HG03457 (cell line): ENCODE measurements around the gene SDCBP2.

Source experiments
- ATAC-seq: cut with Tn5 transposase; IDR thresholded peaks from one replicate; pipeline ENCODE4 v1.9.1; 2021; ENCODE audit warnings: moderate number of reproducible peaks; ENCODE audit not compliant: unreplicated experiment

SDCBP2 gene

DNA sequence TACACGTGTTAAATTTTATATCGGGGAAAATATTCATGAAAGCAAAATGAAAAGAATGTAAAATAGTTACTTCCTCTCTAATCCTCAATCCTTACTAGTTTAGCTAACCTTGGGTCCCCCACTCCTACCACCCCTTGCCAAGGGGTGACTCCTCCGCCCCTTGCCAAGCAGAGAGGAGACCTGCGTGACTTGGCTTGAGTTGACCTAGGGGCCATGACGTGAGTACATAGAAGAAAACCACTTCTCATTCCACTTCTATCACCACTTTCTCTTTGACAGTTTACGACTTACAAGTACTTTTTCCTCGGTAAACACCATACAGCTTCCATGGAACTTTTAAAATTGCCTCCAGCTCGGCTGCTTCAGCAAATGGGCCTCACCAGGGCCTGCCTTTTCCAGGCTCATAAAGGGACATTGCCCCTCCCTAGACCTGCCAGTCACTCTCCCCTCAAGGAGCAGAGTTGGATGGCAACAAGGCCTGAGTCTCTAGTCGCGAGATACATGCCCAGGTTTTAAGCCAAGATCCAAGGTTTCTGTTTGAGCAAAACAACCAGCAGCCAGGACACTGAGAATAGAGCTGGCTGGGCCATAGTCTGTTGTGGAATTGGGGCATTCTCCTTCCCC lies 29.9 kb downstream of the SDCBP2 start:
- no peak for ATAC-seq

DNA sequence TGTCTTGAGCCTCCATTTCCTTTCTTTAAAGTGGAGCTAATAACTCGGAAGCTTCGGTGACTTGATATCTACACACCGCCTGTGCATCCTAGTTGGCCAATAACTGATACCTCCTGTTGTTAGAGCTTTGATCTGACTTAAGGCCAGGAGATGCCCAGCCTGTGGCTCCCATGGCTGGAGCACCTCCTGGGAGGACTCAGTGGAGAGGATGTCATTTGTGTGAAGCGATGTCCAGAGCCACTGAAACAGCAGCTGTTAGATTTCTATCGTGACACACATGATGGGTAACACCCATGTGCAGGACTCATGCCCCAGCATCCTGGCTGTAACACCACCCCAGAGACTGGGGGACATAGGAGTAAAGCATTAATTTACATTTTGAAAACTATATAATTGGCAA lies 30.8 kb downstream of the SDCBP2 start:
- ATAC-seq = no peak

DNA sequence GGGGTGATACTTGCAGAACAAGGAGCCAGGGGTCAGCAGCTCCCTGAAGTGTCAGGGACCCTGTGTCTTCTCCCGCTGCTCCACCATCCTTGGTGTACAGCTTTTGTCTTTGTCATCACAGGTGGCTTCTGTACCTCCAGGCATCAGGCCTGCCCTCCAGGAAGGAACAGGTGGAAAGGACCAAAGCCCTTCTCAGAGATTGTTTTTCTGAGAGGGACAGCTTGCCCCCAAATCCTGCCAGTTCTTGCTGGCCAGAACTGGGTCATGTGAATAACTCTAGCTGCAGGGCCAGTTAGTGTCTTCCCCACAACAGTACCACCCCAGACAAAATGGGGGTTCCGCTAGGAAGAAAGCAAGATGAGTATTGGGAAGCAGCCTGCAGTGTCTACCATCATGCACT lies 31.5 kb downstream of the SDCBP2 start:
- ATAC-seq = no peak

DNA sequence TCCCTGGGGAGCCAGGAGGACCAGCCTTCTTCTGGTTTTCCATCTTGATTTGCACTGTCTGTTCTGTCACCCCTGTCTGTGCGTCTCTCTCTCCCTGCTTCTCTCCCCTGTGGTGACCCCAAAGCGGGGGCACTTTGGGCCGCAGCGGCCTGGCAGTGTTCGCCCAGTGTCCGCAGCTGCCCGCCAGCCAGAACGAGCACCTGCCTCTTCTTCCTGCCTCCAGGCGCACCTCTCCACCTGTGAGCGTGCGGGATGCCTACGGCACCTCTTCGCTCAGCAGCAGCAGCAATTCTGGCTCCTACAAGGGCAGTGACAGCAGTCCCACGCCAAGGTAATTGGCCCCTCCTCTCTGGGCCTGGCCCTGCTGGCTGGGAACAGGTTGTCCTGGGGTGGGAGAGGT lies 32.0 kb downstream of the SDCBP2 start:
- no peak for ATAC-seq

DNA sequence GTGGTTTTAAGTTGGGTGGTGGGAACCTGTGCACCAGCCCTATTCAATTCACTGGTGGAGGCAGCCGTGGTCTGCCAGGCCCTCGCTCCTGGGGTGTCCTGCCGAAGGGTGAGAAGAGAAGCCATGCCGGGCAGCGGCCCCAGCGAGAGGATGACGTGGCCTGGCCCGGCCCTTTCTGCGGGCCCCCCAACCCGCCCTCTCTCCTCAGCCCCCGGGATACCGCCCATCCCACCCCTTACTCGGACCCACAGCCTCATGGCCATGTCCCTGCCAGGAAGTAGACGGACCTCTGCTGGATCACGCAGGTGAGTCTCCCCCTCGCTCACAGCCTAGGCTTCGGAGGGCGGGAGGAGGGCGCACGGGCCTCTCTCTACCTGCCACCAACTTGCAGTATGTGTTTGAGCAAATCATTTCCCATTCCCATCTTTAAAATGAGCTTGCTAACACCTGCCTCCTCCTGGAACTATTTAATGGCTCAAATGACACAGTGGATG lies 32.8 kb downstream of the SDCBP2 start:
- no peak for ATAC-seq

DNA sequence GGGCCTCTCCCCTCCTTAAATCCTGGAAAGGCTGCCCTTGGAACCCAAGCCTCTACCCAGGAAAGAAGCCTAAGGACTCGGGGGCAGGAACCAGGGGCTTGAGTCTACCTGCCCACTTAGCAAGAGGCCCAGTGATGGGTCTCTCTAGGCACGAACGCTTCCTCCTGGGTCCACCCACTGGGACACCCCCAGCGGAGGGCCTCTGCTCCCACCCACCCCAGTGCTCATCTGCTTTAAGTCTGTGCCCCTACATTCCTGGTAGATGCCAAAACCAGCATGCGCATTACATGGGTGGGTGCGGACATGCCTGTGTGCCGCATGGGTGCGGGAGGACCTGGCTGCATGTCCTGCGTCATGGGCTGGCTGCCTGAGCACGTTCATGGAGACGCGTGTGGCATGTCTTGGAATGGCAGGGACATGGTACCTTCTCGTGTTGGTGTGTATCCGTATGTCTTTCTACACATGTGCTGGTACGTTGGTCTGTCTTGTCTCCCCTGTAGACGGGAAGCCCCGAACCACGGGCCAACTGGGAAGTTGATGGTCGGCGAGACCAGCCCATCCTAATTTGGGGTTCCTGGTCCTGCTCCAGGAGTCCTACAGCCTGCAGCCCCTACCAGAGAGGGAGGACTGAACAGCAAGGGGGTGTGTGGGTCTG lies 33.5 kb downstream of the SDCBP2 start:
- no peak for ATAC-seq

DNA sequence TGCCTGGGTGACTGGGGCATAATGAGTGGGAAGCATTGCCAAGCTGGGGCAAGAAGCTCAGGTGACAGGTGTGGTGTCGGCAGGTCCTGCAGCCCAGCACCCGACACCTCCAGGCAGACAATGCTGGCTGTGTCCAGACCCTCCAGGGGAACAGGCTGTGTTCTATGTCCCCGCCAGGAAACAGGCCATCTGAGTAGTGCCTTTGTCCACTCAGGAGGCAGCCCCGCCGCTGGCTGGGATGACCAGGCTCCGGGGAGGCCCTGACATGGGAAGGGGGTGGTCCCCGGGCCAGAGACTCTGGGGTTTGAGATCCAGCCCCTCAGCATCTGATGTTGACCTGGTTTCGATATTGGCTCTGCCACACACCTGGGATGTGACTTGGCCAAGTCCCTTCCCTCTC lies 34.4 kb downstream of the SDCBP2 start:
- ATAC-seq = no peak

DNA sequence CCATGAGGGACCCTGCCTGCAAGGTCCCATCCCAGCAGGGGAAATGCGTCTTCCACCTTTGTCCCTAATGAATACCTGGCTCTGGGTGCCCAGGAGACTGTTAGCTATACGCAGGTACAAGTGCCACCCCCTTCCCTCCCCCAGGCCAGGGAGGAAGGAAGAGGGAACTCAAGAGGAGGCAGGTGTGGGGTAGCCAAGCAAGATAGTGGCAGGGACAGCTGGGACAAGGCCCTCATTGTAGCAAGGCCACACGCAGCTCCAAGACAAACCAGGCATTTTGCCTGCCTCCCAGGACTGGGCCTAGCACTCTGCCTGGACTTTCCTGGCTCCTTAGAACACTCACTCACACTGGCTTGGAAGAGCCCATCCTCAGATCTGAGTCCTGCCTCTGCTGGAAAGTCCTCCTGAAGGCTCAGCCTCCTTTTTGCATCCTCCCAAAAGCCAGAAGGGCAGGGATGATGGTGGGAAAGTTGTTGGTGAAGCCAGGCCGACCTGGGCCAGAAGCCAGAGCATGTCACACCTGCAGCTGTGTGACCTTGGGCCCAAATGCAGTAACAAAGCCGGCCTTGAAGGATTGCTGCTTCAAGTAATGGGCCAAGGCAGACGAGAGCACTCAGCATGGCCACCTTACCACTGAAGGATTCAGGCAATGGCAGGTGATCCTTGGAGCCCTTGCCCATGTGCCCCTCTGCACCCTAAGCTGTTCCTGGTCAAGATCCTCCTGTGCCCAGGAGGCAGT lies 35.1 kb downstream of the SDCBP2 start:
- no peak for ATAC-seq

DNA sequence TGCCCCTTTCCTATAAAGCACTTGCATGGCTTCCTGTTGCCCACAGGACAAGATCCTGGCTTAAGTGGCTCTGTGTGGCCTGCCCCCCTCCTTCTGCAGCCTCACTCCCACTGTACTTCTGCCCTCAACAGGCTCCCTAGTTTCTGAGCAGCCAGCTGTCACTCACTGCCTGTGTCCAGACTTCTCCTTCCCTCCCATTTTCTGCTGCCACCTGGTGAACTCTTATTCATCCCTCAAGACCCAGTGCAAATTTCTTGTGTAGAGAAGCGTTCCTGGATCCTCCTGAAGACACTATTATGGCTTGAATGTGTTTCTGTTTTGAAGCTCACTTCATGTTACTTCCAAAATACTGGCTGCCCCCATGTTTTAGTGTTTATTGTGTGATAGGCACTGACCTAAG lies 36.3 kb downstream of the SDCBP2 start:
- ATAC-seq = no peak

DNA sequence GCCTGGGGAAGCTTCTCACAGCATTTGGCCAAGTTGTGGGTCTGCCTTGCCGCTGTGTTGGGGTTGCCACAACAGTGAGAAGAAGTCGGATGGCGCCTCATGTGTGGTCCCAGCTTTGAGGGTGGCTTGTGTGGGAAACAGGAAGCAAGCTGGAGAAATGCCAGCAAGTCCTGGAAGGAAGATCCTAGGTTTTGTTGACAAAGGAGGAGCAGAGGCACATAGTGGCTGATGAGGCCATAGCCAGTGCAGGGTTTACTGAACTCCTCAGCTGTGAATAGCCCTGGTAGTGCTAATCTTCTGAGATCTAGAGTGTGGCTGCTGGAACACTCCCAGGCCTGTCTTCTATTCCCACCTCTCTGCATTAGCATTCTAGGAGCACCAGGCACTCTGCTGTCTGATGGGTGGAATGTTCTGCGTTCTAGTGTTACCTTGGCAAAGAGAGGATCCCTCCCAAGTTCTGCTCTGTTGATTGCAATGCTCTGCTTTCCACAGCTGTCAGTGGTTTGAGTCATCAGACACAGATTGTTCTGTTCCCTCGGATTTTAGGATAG lies 37.7 kb downstream of the SDCBP2 start:
- ATAC-seq = no peak

DNA sequence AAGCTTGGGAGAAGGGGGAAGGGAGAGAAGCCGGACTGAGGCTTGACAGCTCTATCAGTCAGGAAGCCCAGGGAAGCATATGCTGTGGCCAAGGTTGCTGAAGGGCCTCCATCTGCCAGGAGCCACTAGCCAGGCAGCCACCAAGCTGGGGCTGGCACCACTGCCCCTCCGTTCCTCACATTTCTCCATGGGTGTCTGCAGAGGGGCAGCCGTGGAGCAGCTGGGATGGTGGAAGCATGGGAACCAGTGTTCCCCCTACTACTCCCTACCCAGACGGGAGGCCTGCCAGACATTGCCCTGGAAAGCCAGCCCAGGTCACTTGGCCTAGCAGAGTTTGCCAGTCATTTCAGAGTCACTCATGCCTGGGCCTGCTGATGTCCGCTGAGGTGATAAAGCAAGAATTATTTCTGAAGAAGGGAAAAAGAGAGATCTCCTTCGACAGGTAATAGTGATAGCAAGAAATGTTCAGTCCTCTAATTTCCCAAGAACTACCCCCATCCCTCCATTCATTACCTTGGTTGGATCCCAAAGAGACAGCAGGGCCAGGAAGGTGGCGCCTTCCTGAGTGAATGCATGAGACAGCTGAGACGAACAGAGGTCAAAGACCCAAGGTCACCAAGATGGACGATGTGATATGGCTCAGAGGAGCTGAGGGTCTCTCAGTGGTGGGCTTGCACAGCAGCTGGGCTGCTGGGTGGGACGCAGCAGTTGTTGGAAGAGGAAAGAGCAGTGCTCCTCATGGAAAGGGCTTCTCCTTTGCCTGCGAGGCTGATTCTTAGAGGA lies 41.0 kb downstream of the SDCBP2 start:
- no peak for ATAC-seq

DNA sequence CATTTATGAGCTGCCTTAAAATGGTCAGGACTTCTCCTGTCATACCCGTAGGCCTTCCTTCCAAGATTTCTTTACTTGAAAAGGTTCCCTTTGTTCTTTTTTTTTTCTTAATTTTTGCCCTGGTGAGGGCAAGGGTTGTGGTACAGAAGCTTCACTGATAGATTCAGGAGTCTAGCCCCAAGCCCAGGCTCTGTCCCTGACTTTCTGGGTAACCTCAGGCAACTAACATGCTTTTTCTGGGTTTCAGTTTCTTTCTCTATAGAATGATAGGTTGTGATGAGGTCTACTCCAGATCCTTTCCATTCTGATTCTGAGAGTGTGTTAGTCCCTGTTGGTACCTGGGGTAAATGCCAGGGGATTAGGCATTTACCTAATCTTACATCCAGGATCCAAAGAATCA lies 41.6 kb downstream of the SDCBP2 start:
- no peak for ATAC-seq

DNA sequence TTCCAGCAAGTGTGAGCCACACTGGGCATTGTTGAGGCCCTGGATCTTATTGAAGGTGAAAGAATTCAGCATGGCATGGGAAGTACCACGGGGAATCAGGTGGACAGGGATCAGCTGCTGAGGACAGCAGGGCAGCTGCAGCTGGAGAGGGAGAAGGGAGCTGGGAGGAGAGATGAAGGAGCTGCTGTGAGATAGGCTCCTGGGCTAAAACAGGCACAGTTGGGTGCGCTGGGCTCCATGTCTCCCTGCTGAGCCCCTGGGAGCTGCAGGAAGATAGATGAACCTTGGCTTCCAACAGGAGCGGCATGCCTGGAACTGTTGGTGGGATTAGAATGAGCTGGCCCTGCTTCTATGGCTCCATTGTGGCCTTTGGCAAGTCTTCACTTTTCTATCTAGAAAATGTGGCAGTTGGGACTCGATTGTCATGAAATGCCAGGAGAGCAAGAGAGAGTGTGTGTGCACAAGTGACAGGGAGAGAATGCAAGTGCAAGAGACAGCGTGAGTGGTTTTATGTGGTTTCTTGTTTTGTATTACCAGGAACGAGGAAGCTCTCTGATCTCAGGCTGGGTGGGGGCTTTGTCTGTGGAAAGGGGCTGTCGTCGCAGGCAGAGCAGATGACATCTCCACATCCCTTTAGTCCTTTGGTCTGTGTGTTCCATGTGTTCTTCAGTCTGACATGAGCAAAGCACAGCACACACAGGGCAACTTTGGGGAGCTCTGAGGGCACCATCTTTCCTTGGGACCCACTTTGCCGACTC lies 42.5 kb downstream of the SDCBP2 start:
- ATAC-seq = no peak

DNA sequence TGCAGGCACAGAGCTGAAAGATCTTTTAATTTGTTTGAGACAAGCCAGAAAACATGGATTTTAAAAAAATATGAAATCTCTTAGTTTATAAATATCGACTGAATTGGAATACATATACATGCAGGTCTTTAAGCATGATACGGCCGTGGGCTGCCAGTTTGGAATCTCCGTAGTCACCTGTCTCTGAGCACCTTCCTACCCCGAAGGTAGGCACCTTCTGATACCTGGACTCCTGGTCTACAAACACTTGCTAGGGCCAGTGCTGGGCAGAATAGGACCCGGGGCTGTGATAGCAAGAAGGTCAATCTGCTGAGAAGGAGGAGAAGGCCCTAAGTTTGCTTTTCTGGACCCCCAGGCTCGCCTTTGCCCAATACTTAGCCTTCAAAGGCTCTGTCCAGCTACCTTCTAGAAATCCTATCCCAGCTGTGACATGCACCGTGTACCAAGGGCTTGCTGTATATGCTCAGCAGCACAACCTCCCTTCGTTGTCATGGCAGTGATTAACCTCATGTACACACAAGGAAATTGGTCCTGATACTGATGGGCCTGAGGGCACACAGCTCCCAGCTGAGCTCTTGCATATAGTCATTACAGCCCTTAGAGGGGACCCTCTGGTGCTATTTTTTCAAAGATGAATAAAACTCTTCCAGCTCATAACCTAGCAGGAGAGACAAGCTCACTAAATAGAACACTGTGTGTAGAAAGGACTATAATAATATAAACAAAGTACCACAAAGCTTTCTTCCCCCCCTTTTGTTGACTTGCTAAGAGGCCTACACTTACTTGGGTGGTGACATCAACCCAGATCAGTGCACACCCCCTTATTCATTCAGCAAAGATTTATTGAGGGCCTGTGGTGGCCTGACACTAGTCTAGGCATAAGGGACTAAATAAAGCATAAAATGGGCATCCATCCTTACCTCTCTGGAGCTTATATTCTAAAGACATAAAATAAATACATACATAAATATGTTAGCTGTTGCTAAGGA lies 45.1 kb downstream of the SDCBP2 start:
- ATAC-seq = no peak

DNA sequence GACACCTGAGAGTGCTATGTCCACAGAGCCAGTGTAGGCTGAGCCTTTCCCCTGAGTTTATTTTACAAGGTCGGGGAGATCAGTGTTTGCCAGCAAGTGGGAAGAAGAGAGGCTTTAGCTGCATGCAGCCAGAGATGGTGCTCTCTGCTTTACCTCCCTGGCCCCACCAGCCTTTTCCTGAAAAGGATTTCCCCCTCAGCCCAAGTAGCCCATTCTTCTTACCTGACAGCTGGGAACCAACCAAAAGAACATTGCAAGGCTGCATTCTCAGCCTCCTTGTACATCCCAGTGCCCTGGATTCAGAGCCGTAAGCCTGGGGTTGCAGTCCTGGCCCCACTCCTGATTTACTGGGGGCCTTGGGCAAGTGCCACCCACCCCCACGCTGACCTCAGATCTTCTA lies 46.0 kb downstream of the SDCBP2 start:
- ATAC-seq = no peak

DNA sequence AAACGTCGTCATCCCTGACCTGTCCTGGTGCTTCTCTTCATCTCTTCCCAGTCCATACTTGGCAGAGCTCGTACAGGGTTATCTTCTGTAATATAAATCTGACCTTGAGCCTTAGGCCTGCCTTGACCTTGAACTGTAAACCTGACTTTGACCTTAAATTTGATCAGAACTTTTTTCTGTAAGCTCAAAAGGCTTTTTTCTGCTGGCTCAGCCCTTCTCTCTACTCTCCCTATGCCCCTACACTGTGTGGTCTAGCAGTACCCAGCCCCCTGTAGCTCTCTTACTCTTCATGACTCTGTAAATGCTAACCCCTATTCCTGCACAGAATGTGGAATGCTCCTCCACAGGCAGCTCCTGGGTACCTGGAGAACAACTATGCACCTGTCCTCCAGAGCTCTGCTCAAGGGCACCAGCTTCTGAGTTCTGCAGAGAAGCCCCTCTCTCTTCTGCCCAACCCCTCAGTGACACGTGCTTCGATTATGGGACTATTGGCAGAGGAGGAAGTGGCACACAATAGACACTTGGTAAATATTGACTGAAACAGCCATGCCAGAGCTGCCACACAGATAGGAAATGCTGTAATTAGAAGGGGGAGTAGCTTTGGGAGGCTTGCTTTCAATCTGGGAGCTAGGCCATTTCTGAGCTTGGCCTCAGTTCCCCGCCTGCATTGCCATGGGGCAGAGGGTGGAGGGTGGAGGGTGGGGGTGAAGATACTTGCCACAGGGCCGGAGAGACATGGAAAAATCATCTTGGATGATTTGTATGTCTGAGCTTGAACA lies 47.5 kb downstream of the SDCBP2 start:
- no peak for ATAC-seq

DNA sequence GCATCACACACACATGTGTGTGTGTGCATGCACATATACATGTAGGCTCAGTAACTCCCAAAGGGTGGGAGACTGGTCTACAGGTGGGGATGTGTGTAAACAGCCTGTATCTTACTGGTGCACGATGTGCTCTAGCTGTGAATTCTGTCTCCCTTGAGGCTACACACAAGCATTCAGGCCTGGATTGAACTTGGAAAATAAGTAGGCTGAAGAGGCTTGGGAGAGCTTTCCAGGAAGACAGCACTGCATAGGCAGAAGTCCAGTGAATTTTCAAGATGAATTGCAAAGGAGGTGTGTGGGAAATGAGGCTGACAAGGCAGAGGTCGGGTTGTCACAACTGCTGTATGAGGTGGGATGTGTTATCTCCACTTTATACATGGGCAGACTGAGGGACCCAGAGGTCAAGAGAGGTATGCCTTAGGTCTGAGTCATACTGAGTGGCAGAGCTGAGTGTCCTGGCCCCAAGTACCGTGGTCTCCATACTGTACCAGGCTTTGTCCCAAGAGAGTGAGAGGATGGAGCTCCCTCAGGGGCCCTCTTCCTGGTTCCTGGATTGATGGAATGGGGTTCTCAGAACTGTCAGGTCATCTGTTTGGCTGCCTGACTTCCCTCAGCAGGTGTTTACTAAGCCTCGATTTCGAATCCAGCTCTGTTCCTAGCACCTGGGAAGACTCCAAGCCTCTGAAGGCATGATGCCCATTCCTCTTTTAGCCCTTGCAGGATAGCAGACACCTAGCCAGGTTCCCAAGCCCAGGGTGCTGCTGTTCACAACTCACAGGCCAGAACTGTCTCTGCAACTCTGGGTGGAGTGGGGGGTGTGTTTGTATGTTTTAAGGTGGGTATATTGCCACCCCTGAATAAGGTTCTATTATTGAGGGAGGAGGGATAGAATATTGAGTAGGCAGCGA lies 48.5 kb downstream of the SDCBP2 start:
- no peak for ATAC-seq
